Body of pancreas (tissue), 4 donors: ENCODE results near the gene WFIKKN1.

Source experiments
- POLR2A ChIP-seq, 3 donors: fragments of 450-650 bp; IDR thresholded peaks; one replicate each; pipeline ENCODE4 v1.6.1; 2016; ENCODE audit warnings: antibody characterized with exemption in 3 of 3, mild to moderate bottlenecking in 2 of 3
- TF ChIP-seq, protein P1 (sequence below), 7 experiments: fragments of 450-650 bp in 4 of 7; fragments of 200-600 bp in 3 of 7; sonication (generic) in 3 of 7; IDR thresholded peaks; one replicate each; pipeline ENCODE4 v1.5.1; 2016 to 2019; ENCODE audit warnings: antibody characterized with exemption in 7 of 7

- TF ChIP-seq, protein P1, sequence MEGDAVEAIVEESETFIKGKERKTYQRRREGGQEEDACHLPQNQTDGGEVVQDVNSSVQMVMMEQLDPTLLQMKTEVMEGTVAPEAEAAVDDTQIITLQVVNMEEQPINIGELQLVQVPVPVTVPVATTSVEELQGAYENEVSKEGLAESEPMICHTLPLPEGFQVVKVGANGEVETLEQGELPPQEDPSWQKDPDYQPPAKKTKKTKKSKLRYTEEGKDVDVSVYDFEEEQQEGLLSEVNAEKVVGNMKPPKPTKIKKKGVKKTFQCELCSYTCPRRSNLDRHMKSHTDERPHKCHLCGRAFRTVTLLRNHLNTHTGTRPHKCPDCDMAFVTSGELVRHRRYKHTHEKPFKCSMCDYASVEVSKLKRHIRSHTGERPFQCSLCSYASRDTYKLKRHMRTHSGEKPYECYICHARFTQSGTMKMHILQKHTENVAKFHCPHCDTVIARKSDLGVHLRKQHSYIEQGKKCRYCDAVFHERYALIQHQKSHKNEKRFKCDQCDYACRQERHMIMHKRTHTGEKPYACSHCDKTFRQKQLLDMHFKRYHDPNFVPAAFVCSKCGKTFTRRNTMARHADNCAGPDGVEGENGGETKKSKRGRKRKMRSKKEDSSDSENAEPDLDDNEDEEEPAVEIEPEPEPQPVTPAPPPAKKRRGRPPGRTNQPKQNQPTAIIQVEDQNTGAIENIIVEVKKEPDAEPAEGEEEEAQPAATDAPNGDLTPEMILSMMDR (IDR thresholded peaks at IDR 0.05), result peak; percentile 56 to 99 (median 92)
- peak in 2 of 3 donors; percentile 56 to 76 for TF ChIP-seq POLR2A (IDR thresholded peaks at IDR 0.05)
Measured at GRCh38 chr16:667780-668518, 37.2 kb downstream of the WFIKKN1 start, which contains the start of gene RHOT2.
